Smooth muscle cell (in vitro differentiated cells): ENCODE results near the gene THRA. TPM values are rescaled to one million over a fixed set of nuclear protein-coding genes. Genes with fewer than 3 reads are reported as not detected.
A peak's percentile ranks its signal among the peaks of the same experiment; 100 is the strongest.

Experiments used
- DNase-seq: peaks from one replicate; lab custom pipeline; 2025; ENCODE audit not compliant: unreplicated experiment; lab: John Stamatoyannopoulos, UW
- H2AFZ ChIP-seq: fragments of 200-600 bp; sonication (generic); 2 replicates; pipeline ENCODE4 v1.6.0; 2016; ENCODE audit warnings: antibody characterized with exemption, low read depth, mild to moderate bottlenecking
- H3F3A ChIP-seq: fragments of 200-600 bp; sonication (generic); 2 replicates; pipeline ENCODE4 v1.6.0; 2017; ENCODE audit warnings: antibody characterized with exemption, low read depth
- H3K27ac ChIP-seq: fragments of 200-600 bp; sonication (generic); 2 replicates; pipeline ENCODE4 v1.5.1; 2016; ENCODE audit warnings: low read depth, mild to moderate bottlenecking
- H3K27me3 ChIP-seq: fragments of 200-600 bp; sonication (generic); 2 replicates; pipeline ENCODE4 v1.6.1; 2016; ENCODE audit warnings: low read depth, mild to moderate bottlenecking
- H3K36me3 ChIP-seq: fragments of 200-600 bp; sonication (generic); 2 replicates; pipeline ENCODE4 v1.5.1; 2016; ENCODE audit warnings: low read depth
- H3K4me1 ChIP-seq: fragments of 200-600 bp; sonication (generic); 2 replicates; pipeline ENCODE4 v1.5.1; 2016; ENCODE audit warnings: low read depth
- H3K4me2 ChIP-seq: fragments of 200-600 bp; sonication (generic); 2 replicates; pipeline ENCODE4 v1.6.0; 2016; ENCODE audit warnings: mild to moderate bottlenecking
- H3K4me3 ChIP-seq: fragments of 200-600 bp; sonication (generic); 2 replicates; pipeline ENCODE4 v1.5.1; 2016; ENCODE audit warnings: mild to moderate bottlenecking
- H3K79me2 ChIP-seq: fragments of 200-600 bp; sonication (generic); 2 replicates; pipeline ENCODE4 v1.6.0; 2016; ENCODE audit warnings: low read depth, mild to moderate bottlenecking
- H3K9ac ChIP-seq: fragments of 200-600 bp; sonication (generic); 2 replicates; pipeline ENCODE4 v1.6.0; 2016; ENCODE audit warnings: low read depth
- H3K9me3 ChIP-seq: fragments of 200-600 bp; sonication (generic); replicated peaks from 2 replicates; pipeline ENCODE4 v1.5.1; 2016; ENCODE audit warnings: low read depth
- H4K20me1 ChIP-seq: fragments of 200-600 bp; sonication (generic); 2 replicates; pipeline ENCODE4 v1.6.0; 2016; ENCODE audit warnings: low read depth
- CTCF ChIP-seq: fragments of 200-600 bp; sonication (generic); IDR thresholded peaks from 2 replicates; pipeline ENCODE4 v1.5.1; 2017; ENCODE audit warnings: borderline replicate concordance, mild to moderate bottlenecking, antibody characterized with exemption; ENCODE audit not compliant: insufficient read depth, poor library complexity, severe bottlenecking
- WGBS: methylation state at CpG from one replicate; pipeline ENCODE4 v1.1.7; 2016; ENCODE audit warnings: low lambda C conversion rate; 5-methylcytosine and 5-hydroxymethylcytosine counted together
- polyA plus RNA-seq: library from polyadenylated mRNA; unstranded; fragments of >200 nt; fragmentation: Nextera tagmentation; extraction: Ambion mirVana; gene quantifications from 2 replicates; pipeline ENCODE4 v1.2.1, GENCODE V29; 2016
- total RNA-seq: library from RNA; depleted of rRNA; stranded (reverse); fragments of >200 nt; gene quantifications from 2 replicates; pipeline ENCODE4 v1.2.3, GENCODE V29; 2014

The THRA gene
- total and polyA plus RNA-seq, 2 experiments from 2014 or later, result 15.6 to 21.2 TPM

DNA sequence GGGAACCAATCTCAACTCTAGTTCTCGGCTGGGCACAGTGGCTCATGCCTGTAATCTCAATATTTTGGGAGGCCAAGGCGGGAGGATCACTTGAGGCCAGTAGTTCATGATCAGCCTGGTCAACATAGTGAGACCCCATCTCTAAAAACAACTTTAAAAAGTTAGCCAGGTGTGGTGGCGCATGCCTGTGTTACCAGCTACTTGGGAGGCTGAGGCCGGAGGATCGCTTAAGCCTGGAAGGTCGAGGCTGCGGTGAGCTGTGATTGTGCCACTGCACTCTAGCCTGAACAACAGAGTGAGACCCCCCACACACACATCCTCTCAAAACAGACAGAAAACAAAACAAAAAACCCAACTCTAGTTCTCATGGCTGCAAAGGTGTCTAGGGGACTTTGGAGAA lies 4.9 kb downstream of the THRA start:
- Histone ChIP-seq H3K4me1 (peaks cover 68% of the 10 kb centered on the region), H4K20me1 (peaks cover 55% of the 10 kb centered on the region), H2AFZ (no peak overlapping the region), H3F3A (no peaks in the 10 kb centered on the region), H3K27ac (peak overlapping the region; percentile 66), H3K4me2 (no peak overlapping the region), H3K36me3 (no peaks in the 10 kb centered on the region), H3K9me3 (no peaks in the 10 kb centered on the region), H3K27me3 (no peaks in the 10 kb centered on the region), H3K9ac (no peak overlapping the region), H3K4me3 (no peak overlapping the region), H3K79me2 (peaks cover 44% of the 10 kb centered on the region)
- no peak for DNase-seq
- WGBS, result over 99% methylated on average over 7 of the region's 7 CpGs
- no peak for TF ChIP-seq CTCF

DNA sequence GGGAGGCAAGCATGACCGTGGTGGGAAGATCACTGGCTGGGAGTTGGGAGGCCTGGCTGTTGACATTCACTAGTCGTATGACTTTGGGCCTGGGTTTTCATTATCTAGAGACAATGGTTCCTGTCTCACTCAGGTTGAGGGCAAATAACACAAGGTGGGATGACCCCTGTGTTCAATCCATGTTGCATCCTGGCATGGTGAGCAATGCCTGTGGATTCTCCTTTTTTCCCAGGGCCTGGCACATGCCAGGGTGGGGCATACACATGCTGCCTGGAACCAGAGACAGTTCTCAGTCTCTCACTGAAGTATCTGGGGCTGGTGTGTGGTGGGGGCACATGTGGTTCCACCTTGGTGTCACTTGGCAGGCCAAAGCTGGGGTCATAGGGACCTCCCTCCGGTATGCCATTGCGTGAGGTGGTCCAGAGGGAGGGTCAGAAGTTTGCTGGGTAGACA lies 5.4 kb downstream of the THRA start:
- TF ChIP-seq CTCF, result no peak
- Histone ChIP-seq H3K27ac (peak overlapping the region; percentile 66), H3K4me1 (peaks cover 70% of the 10 kb centered on the region), H3K4me2 (peak overlapping the region; percentile 94), H3K9ac (peak overlapping the region; percentile 57), H2AFZ (no peak overlapping the region), H3K36me3 (no peaks in the 10 kb centered on the region), H3K79me2 (peaks cover 40% of the 10 kb centered on the region), H3F3A (no peaks in the 10 kb centered on the region), H3K9me3 (no peaks in the 10 kb centered on the region), H3K27me3 (no peaks in the 10 kb centered on the region), H3K4me3 (no peak overlapping the region), H4K20me1 (peaks cover 58% of the 10 kb centered on the region)
- 91% methylated on average over 4 of the region's 4 CpGs for WGBS
- no peak for DNase-seq

DNA sequence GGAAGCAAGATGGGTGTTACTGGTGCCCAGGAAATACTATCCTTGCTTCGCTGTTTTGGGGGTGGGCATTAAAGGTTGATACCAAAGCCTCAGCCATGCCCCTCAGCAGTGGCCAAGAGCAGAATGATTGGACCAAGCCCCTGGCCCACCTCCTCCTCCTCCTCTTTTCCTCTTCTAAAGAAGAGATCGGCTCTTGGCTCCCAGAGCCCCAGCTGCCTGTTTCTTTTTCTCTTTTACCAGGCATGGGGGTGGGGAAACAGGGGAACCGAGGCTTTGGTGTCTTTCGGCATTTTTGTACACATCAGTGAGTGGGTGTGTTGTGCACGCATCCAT lies 5.8 kb downstream of the THRA start:
- no peaks in the 10 kb centered on the region for H3K36me3 ChIP-seq
- no peak overlapping the region for H2AFZ ChIP-seq
- H3F3A ChIP-seq, result no peaks in the 10 kb centered on the region
- peaks cover 70% of the 10 kb centered on the region for H3K4me1 ChIP-seq
- H4K20me1 ChIP-seq, result peaks cover 62% of the 10 kb centered on the region
- no peak for TF ChIP-seq CTCF
- no peaks in the 10 kb centered on the region for H3K9me3 ChIP-seq
- H3K79me2 ChIP-seq, result peaks cover 36% of the 10 kb centered on the region
- no peaks in the 10 kb centered on the region for H3K27me3 ChIP-seq
- peak overlapping the region; percentile 48 for H3K4me3 ChIP-seq
- peak overlapping the region; percentile 57 for H3K9ac ChIP-seq
- 23% methylated on average over 5 of the region's 5 CpGs for WGBS
- no peak for DNase-seq
- peak overlapping the region; percentile 66 for H3K27ac ChIP-seq
- H3K4me2 ChIP-seq, result peak overlapping the region; percentile 94

DNA sequence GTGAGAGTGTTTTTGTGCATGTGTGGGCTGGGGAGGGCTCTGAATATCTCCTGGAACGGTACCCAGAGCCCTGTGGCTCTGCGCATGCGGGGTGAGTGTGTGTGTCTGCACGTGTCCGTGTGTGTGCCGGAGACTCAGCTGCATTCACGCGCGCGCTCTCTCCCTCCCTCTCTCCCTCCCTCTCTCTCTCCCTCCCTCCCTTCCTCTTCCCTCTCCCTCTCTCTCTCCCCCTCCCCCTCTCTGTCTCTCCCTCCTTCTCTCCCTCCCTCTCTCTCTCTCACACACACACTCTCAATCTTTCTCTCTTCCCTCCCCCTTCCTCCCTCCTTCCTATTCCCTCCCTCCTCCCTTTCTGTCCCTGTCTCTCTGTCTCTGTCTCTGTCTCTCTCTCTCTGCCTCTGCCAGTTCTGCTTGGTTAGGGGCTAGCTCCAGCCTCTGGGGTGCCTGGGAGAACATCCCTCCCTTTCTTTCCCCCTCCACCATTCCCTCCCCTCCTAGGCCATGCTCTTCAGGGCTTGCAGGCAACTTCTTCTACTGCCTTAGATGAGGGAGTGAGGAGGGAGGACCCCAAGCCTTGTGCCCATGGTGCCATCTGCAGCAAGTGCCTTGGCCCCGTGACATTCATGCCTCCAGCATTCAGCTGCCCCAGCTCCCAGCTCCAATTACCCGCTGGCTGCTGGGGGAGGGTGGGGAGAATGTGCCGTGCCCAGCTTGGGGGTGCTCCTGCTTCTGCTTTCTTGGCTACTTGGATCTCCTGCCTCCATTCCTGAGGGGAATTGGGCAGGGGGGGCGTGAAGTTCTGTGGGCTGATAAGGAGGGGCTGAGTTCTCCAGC lies 6.4 kb downstream of the THRA start:
- Histone ChIP-seq H3K9me3 (no peaks in the 10 kb centered on the region), H3K27me3 (no peaks in the 10 kb centered on the region), H3F3A (no peaks in the 10 kb centered on the region), H2AFZ (no peak overlapping the region), H3K4me3 (peak overlapping the region; percentile 48), H3K36me3 (no peaks in the 10 kb centered on the region), H3K4me1 (peaks cover 66% of the 10 kb centered on the region), H3K27ac (peak overlapping the region; percentile 66), H3K9ac (peak overlapping the region; percentile 57), H4K20me1 (peaks cover 60% of the 10 kb centered on the region), H3K4me2 (peak overlapping the region; percentile 94), H3K79me2 (peaks cover 32% of the 10 kb centered on the region)
- peak; percentile 60 for DNase-seq
- no peak for TF ChIP-seq CTCF
- 44% methylated on average over 7 of the region's 14 CpGs for WGBS
